ENCODE results near the gene HMGXB3. TPM values are rescaled to one million over a fixed set of nuclear protein-coding genes. Genes with fewer than 3 reads are reported as not detected.

Gene HMGXB3
- total RNA-seq, 4 donors from 2014 or later, result 47.7 to 58.2 (median 55.3) TPM

DNA sequence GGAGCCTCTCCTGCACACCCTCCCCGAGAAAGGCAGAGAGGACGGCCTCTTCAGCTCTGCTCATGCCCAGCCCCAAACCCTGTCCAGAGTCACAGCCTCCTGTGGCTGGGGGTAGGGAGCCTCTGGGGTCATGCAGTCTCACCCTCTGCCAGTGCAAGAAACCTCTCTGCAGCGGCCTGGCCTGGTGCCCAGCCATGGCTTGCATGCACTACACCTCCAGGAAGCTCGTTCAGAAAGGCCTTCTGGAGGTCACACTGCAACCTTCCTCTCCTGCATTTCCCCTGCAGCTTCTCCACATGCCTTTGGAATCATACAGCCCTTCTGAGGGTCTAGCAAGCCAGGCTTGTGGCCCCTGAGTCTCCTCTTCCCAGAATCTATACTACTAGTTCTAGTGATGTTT is 67.9 kb downstream of the HMGXB3 start:
- H3K27me3 ChIP-seq, result no peaks in the 10 kb centered on the region
- no peak overlapping the region for H3K4me3 ChIP-seq
- no peak for DNase-seq (ENCODE audit: low spot score in 2 of 2)
- peaks cover 0 to 21% (median 2%) of the 10 kb centered on the region in 4 donors for H3K4me1 ChIP-seq
- WGBS, 2 donors, result 33 to 44% methylated on average over 2 of the region's 4 CpGs
- no peaks in the 10 kb centered on the region for H3K36me3 ChIP-seq
- no peaks in the 10 kb centered on the region for H3K9me3 ChIP-seq
- TF ChIP-seq EP300 (IDR thresholded peaks at IDR 0.05), result no peak
- no peak for TF ChIP-seq CTCF (IDR thresholded peaks at IDR 0.05)
- TF ChIP-seq POLR2A (IDR thresholded peaks at IDR 0.05), result no peak
- H3K27ac ChIP-seq, result no peak overlapping the region

- Histone ChIP-seq H3K4me3 (no peak overlapping the region), H3K9me3 (no peaks in the 10 kb centered on the region), H3K27ac (no peak overlapping the region), H3K36me3 (no peaks in the 10 kb centered on the region), H3K27me3 (no peaks in the 10 kb centered on the region), H3K4me1 (peaks cover 0 to 19% (median 2%) of the 10 kb centered on the region in 4 donors)
- 69 to 80% methylated on average over 12 of the region's 12 CpGs for WGBS, 2 donors
- no peak for DNase-seq (ENCODE audit: low spot score in 2 of 2)
- TF ChIP-seq EP300 (IDR thresholded peaks at IDR 0.05), result no peak
- no peak for TF ChIP-seq POLR2A (IDR thresholded peaks at IDR 0.05)
- TF ChIP-seq CTCF (IDR thresholded peaks at IDR 0.05), result no peak
These were observed 68.6 kb downstream of the HMGXB3 start for GRCh38 chr5:150068961-150069645.

GRCh38 chr5:150069672-150070627 is 69.4 kb downstream of the HMGXB3 start:
- Histone ChIP-seq H3K27me3 (no peaks in the 10 kb centered on the region), H3K4me1 (peaks cover 0 to 11% (median 2%) of the 10 kb centered on the region in 4 donors), H3K36me3 (no peaks in the 10 kb centered on the region), H3K9me3 (no peaks in the 10 kb centered on the region), H3K4me3 (no peak overlapping the region), H3K27ac (no peak overlapping the region)
- TF ChIP-seq POLR2A (IDR thresholded peaks at IDR 0.05) (no peak), CTCF (IDR thresholded peaks at IDR 0.05) (no peak), EP300 (IDR thresholded peaks at IDR 0.05) (no peak)
- 83 to 85% methylated on average over 24 to 25 of the region's 25 CpGs for WGBS, 2 donors
- no peak for DNase-seq (ENCODE audit: low spot score in 2 of 2)

GRCh38 chr5:150070821-150071220 is 70.3 kb downstream of the HMGXB3 start:
- Histone ChIP-seq H3K27me3 (no peaks in the 10 kb centered on the region), H3K4me1 (peaks cover 0 to 5% (median 0%) of the 10 kb centered on the region in 4 donors), H3K36me3 (no peaks in the 10 kb centered on the region), H3K4me3 (no peak overlapping the region), H3K27ac (no peak overlapping the region), H3K9me3 (no peaks in the 10 kb centered on the region)
- TF ChIP-seq EP300 (IDR thresholded peaks at IDR 0.05), result no peak
- no peak for TF ChIP-seq CTCF (IDR thresholded peaks at IDR 0.05)
- TF ChIP-seq POLR2A (IDR thresholded peaks at IDR 0.05), result no peak
- DNase-seq (ENCODE audit: low spot score in 2 of 2), result no peak
- 78 to 84% methylated on average over 3 of the region's 3 CpGs for WGBS, 2 donors

All from tibial nerve (tissue), 4 donors.